T-helper 17 cell (primary cell): Measurements from ENCODE around the gene CHKB. TPM values are rescaled to one million over a fixed set of nuclear protein-coding genes. Genes with fewer than 3 reads are reported as not detected.

ENCODE experiments used
- ATAC-seq: fragments of 150-1000 bp; cut with Tn5 transposase; 2 replicates; pipeline ENCODE4 v1.10.0; 2021; ENCODE audit warnings: mild to moderate bottlenecking, moderate library complexity
- DNase-seq, 3 donors: peaks; one replicate each; pipeline versions ENCODE4 v3.0.0 to v3.0.0-alpha.2; 2020 to 2021
- H3K9me3 ChIP-seq: one replicate; pipeline ENCODE4 v1.7.0; 2013; ENCODE audit warnings: low read length, mild to moderate bottlenecking; ENCODE audit not compliant: control insufficient read depth, poor library complexity, severe bottlenecking
- H3K27ac Mint-ChIP-seq: one replicate; pipeline ENCODE4 v1.8.0; 2022; ENCODE audit warnings: mild to moderate bottlenecking, moderate library complexity, mixed read lengths
- H3K27me3 Mint-ChIP-seq: one replicate; pipeline ENCODE4 v1.8.0; 2022; ENCODE audit warnings: mixed read lengths
- H3K36me3 Mint-ChIP-seq: one replicate; pipeline ENCODE4 v1.8.0; 2022; ENCODE audit warnings: low read depth, mixed read lengths
- H3K4me1 Mint-ChIP-seq: one replicate; pipeline ENCODE4 v1.8.0; 2022; ENCODE audit warnings: mild to moderate bottlenecking, mixed read lengths
- H3K4me3 Mint-ChIP-seq: one replicate; pipeline ENCODE4 v1.8.0; 2022; ENCODE audit warnings: mild to moderate bottlenecking, moderate library complexity, mixed read lengths
- total RNA-seq, 4 donors: library from RNA in 2 of 4; stranded (reverse) in 2 of 4; gene quantifications; one replicate each; pipeline ENCODE4 v1.2.3 and lab custom pipeline; 2022 to 2026

Gene CHKB
- total RNA-seq, 2 donors from 2014 or later, result 133 to 181 TPM

DNA sequence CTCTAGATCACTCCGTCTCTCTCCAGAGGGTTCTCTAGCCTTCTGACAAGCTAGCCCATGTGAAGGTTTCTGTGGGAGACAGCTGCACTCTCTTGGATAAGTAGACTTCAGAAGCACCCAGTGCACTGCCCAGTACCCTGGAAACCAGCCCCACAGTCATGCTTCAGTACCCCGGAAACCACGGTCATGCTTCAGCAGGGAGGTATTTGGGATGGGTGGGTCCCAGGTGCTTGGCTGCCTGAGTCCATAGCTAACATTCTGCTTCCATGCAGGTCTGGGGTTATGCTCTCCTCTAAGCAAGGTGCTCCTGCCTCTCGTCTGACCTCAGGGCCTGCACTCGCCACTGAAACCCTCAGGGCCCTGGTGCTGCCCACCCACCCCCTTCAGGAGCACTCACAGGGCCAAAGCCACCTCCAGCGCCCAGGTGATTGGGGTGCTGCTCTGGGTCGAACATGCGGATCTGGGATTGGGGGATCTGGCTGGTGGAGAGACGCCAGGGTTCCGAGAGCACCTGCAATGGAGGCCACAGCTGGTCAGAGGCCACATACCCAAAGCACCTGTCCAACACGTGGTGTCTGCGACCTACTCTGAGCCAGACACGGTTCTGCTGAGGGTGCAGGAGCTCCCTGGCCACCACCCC, 12.6 kb downstream of the CHKB start:
- Mint-ChIP-seq H3K4me3 (no peak overlapping the region), H3K27ac (no peak overlapping the region), H3K4me1 (peaks cover 4% of the 10 kb centered on the region), H3K36me3 (no peaks in the 10 kb centered on the region), H3K27me3 (no peaks in the 10 kb centered on the region)
- no peak for ATAC-seq
- no peaks in the 10 kb centered on the region for H3K9me3 ChIP-seq
- no peak for DNase-seq

GRCh38 chr22:50569041-50569459, 13.6 kb downstream of the CHKB start:
- no peaks in the 10 kb centered on the region for H3K9me3 ChIP-seq
- Mint-ChIP-seq H3K27me3 (no peaks in the 10 kb centered on the region), H3K4me1 (peaks cover 4% of the 10 kb centered on the region), H3K4me3 (no peak overlapping the region), H3K36me3 (no peaks in the 10 kb centered on the region), H3K27ac (no peak overlapping the region)
- ATAC-seq, result no peak
- no peak for DNase-seq

DNA sequence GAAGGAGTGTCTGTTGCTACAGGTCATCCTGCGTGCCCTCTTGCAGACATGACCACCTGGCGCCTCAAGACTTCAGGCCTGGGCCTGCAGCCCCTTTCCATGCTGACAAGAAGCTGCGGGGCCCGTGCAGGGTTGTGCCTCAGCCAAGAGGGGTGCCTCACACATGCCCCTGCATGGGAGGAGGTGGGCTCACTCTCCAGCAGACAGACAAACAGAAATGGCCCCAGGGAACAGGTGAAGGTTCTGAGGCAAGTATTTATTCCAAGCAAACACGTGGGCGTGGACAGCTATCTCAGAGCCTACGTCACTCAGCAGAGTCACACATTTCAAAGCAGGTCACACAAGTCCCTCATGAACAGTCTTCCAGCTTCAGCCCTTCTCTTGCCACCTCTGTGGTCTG, 14.0 kb downstream of the CHKB start:
- Mint-ChIP-seq H3K27ac (no peak overlapping the region), H3K4me3 (no peak overlapping the region), H3K36me3 (no peaks in the 10 kb centered on the region), H3K4me1 (peaks cover 5% of the 10 kb centered on the region), H3K27me3 (no peaks in the 10 kb centered on the region)
- DNase-seq, result no peak
- H3K9me3 ChIP-seq, result no peaks in the 10 kb centered on the region
- ATAC-seq, result no peak

DNA sequence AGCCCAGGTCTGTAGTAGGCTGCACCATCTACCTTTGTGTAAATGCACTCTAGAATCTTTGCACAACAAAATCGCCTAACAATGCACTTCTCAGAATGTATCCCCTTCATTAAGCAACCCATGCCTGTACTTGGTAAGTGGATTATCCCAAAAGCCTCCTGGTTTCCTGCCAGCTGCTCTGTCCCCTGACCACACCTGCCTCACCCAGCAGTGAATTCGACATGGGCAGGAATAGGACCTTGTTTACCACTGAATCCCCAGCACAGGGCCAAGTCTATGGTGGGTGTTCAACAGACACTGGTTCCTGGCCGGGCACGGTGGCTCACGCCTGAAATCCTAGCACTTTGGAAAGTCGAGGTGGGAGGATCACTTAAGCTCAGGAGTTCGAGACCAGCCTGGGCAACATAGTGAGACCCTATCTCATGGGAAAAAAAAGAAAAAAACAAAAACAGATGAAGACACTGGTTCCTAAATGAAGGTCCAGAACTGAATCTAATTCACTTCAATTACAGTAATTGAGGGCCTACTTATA, 14.9 kb downstream of the CHKB start:
- no peak for DNase-seq
- Mint-ChIP-seq H3K27ac (no peak overlapping the region), H3K4me1 (peaks cover 13% of the 10 kb centered on the region), H3K27me3 (no peaks in the 10 kb centered on the region), H3K4me3 (no peak overlapping the region), H3K36me3 (no peaks in the 10 kb centered on the region)
- no peak for ATAC-seq
- H3K9me3 ChIP-seq, result no peaks in the 10 kb centered on the region

DNA sequence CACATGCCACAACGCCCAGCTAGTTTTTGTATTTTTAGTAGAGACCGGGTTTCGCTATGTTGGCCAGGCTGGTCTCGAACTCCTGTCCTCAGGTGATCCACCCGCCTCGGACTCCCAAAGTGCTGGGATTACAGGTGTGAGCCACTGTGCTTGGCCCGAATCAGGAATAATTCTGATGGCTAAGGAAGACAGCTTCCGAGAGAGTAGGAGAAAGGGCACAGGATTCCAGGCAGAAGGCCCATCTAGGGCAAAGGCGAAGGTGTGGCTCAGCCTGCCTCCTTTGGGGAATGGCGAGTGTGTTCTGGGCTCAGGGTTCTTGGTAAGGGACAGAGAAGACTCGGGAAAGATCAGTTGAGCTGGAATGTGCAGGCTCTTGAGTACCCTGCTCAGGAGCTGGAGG, 18.4 kb downstream of the CHKB start:
- Mint-ChIP-seq H3K27me3 (no peaks in the 10 kb centered on the region), H3K4me1 (peaks cover 26% of the 10 kb centered on the region), H3K4me3 (no peak overlapping the region), H3K27ac (no peak overlapping the region), H3K36me3 (no peaks in the 10 kb centered on the region)
- H3K9me3 ChIP-seq, result no peaks in the 10 kb centered on the region
- DNase-seq, result no peak
- ATAC-seq, result no peak

- no peak for DNase-seq
- Mint-ChIP-seq H3K4me1 (peaks cover 30% of the 10 kb centered on the region), H3K4me3 (peak overlapping the region; percentile 93), H3K36me3 (no peaks in the 10 kb centered on the region), H3K27me3 (no peaks in the 10 kb centered on the region), H3K27ac (peak overlapping the region; percentile 74)
- ATAC-seq, result no peak
- no peaks in the 10 kb centered on the region for H3K9me3 ChIP-seq
Observed at GRCh38 chr22:50563413-50564160, 19.1 kb downstream of the CHKB start.

DNA sequence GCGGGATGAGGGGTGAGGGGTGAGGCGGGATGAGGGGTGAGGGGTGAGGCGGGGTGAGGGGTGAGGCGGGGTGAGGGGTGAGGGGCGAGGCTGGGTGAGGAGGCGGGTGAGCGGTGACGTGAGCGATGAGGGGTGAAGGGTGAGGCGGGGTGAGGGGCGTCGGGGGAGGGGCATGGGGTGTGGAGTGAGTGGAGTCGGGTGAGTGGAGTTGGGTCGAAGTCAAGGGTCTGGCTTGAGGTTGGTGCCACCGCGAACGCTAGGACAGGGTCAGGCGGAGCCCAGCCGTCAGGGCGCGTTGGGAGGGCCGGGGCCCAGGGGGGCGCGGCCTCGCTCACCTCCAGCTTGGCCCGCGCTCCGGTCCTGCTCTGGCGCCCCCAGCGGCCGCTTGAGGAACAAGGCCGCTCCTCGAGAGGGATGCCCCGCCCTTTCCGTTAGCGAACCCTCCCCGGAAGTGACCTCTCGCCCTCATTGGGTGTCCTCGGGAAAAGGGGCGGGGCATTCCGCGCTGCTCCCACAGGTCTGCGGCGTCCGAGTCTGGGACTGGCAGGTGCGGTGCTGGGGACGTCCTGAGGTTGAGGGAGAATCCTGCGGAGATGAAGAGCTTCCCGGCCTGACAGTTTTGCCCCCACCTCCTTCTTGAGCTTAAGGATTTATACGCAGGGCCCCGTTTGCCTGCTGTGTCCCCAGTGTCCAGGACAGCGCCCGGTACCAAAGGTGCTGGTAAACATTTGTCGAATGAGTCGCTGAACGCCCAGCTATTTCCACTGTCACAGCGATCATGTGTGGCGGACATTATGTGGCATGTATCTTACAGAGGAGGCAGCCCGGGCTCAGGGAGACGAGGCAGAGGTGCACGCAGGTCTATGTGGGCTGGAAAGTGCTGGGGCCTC, 19.9 kb downstream of the CHKB start, which contains the start of gene SYCE3:
SYCE3 (minus strand) TSS at position 397 of the 890 bp plus-strand sequence. CDS start 6,514 bp downstream, outside the sequence.
- H3K9me3 ChIP-seq, result no peaks in the 10 kb centered on the region
- ATAC-seq (peak; percentile 98), DNase-seq (peak; percentile 96 to 99 (median 98))
- Mint-ChIP-seq H3K4me3 (peak within 1 kb of the TSS; percentile 93), H3K4me1 (peaks cover 31% of the 10 kb centered on the region), H3K36me3 (no peaks in the 10 kb centered on the region), H3K27ac (peak within 1 kb of the TSS; percentile 74), H3K27me3 (no peaks in the 10 kb centered on the region)

GRCh38 chr22:50561401-50562358, 21.0 kb downstream of the CHKB start:
- H3K27me3 Mint-ChIP-seq, result no peaks in the 10 kb centered on the region
- H3K4me1 Mint-ChIP-seq, result peaks cover 31% of the 10 kb centered on the region
- peak overlapping the region; percentile 60 for H3K27ac Mint-ChIP-seq
- no peaks in the 10 kb centered on the region for H3K9me3 ChIP-seq
- H3K4me3 Mint-ChIP-seq, result peak overlapping the region; percentile 68
- no peaks in the 10 kb centered on the region for H3K36me3 Mint-ChIP-seq
- ATAC-seq (no peak), DNase-seq (no peak)

GRCh38 chr22:50560034-50560433, 22.6 kb downstream of the CHKB start:
- peaks cover 27% of the 10 kb centered on the region for H3K4me1 Mint-ChIP-seq
- H3K4me3 Mint-ChIP-seq, result no peak overlapping the region
- ATAC-seq, result no peak
- H3K27ac Mint-ChIP-seq, result peak overlapping the region; percentile 60
- no peaks in the 10 kb centered on the region for H3K27me3 Mint-ChIP-seq
- no peak for DNase-seq
- no peaks in the 10 kb centered on the region for H3K36me3 Mint-ChIP-seq
- no peaks in the 10 kb centered on the region for H3K9me3 ChIP-seq

DNA sequence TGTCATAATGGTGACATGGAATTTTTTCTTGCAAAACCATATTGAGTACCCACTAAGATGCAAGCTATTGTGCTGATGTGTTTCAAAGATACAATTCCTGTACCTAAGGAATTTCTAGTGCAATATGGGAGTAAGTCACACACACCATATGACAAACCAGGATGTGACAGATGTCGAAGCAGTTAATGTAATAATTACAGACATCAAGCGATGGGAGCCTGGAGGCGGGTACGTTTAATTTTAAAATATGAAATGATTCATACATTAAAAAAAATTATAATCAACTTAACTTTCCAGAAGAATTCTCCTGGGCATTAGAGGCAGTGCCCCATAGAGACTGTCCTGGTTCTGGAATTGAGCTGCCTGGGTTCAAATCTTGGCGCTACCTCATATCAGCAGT, 25.9 kb downstream of the CHKB start:
- H3K36me3 Mint-ChIP-seq, result no peaks in the 10 kb centered on the region
- H3K27ac Mint-ChIP-seq, result no peak overlapping the region
- H3K4me3 Mint-ChIP-seq, result no peak overlapping the region
- H3K4me1 Mint-ChIP-seq, result peaks cover 19% of the 10 kb centered on the region
- DNase-seq (no peak), ATAC-seq (no peak)
- no peaks in the 10 kb centered on the region for H3K9me3 ChIP-seq
- H3K27me3 Mint-ChIP-seq, result no peaks in the 10 kb centered on the region

GRCh38 chr22:50553310-50553709, 29.3 kb downstream of the CHKB start:
- peaks cover 18% of the 10 kb centered on the region for H3K4me1 Mint-ChIP-seq
- no peaks in the 10 kb centered on the region for H3K27me3 Mint-ChIP-seq
- no peak overlapping the region for H3K4me3 Mint-ChIP-seq
- H3K36me3 Mint-ChIP-seq, result no peaks in the 10 kb centered on the region
- no peak overlapping the region for H3K27ac Mint-ChIP-seq
- no peak for DNase-seq
- no peak for ATAC-seq
- no peaks in the 10 kb centered on the region for H3K9me3 ChIP-seq

DNA sequence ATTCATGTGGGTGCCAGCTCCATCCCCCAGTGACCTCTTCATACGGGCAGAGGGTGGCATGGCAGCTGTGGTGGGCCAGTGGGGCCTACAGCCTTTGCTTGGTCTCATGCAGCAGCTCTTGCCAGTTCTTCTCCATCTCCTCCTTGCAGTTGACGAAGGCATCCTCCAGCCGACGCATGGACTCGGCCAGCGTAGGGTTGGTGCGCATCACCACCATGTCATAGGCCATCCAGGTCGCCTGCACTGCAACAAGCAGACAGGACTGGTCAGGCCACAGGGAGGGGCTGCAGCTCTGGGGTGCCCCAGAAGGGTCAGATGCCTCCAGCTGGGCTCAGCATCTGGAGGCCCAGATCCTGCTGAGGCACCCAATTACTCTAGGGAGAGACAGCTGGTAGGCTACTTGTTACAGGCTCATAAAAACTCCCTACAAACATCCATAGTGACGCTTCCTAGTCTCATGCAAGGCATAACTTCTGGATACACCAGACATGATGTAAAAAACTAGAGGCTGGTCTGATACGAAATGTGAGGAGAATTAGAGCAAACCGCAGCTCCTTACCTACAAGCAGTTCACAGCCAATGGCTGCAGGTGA, 31.4 kb downstream of the CHKB start:
- Mint-ChIP-seq H3K36me3 (no peaks in the 10 kb centered on the region), H3K27me3 (no peaks in the 10 kb centered on the region), H3K4me1 (peaks cover 18% of the 10 kb centered on the region), H3K27ac (no peak overlapping the region), H3K4me3 (no peak overlapping the region)
- no peaks in the 10 kb centered on the region for H3K9me3 ChIP-seq
- ATAC-seq (no peak), DNase-seq (no peak)
